OCI-LY7 (cell line): ENCODE results near the gene CDH12.
"Not testable (repeated sequence)": the region's sequence is repeated elsewhere in the genome, so short reads cannot be mapped to it uniquely, and the experiment has no call there.

ENCODE experiments used
- EZH2phosphoT487 ChIP-seq: fragments of 200-600 bp; sonication (generic); IDR thresholded peaks from 2 replicates; pipeline ENCODE4 v1.6.1; 2018; ENCODE audit warnings: low read depth, borderline replicate concordance, mild to moderate bottlenecking, mixed run types, antibody characterized with exemption, low read length, moderate library complexity, mixed read lengths
- TF ChIP-seq, protein P1 (sequence below): fragments of 200-600 bp; sonication (generic); conservative IDR thresholded peaks from 2 replicates; pipeline ENCODE4 v1.5.1; 2014; ENCODE audit warnings: mild to moderate bottlenecking, antibody characterized with exemption, low read length, moderate library complexity, mixed read lengths

DNA sequence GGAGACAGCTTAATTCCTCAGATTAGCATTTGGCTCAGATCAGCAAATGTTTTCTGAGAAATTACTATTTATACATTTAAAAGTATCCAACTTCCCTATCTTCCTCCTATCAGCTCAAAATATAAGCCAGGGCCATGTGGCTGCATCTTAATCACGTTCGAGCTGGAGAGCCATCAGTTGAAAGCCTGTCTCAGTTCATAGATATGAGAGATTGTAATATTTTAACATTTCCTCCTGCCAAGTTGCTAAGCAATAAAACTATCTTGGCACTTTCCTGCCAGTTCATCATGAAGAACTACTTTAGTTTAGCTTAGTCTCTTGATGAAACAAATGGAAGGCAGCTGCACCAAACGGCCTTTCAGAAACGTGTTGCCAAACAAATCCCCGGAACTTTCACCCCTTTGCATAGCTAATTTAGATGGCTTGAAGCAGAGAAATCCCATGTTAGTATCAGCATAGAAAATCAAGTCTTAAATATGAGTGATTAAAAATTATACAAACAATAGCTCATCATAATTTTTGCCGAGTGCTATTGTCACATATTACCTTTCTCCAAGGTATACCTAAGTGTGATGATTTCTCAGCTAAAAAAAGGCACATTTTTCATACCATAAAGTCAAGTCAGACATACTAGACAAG lies 713.4 kb downstream of the CDH12 start:
- TF ChIP-seq, protein P1, sequence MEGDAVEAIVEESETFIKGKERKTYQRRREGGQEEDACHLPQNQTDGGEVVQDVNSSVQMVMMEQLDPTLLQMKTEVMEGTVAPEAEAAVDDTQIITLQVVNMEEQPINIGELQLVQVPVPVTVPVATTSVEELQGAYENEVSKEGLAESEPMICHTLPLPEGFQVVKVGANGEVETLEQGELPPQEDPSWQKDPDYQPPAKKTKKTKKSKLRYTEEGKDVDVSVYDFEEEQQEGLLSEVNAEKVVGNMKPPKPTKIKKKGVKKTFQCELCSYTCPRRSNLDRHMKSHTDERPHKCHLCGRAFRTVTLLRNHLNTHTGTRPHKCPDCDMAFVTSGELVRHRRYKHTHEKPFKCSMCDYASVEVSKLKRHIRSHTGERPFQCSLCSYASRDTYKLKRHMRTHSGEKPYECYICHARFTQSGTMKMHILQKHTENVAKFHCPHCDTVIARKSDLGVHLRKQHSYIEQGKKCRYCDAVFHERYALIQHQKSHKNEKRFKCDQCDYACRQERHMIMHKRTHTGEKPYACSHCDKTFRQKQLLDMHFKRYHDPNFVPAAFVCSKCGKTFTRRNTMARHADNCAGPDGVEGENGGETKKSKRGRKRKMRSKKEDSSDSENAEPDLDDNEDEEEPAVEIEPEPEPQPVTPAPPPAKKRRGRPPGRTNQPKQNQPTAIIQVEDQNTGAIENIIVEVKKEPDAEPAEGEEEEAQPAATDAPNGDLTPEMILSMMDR: not testable (repeated sequence)
- not testable (repeated sequence) for TF ChIP-seq EZH2phosphoT487
